Neural cell (in vitro differentiated cells): ENCODE measurements around the gene CIC.

ENCODE experiments used
- CTCF ChIP-seq: fragments of 450-650 bp; IDR thresholded peaks from 2 replicates; pipeline ENCODE4 v1.5.1; 2014; ENCODE audit warnings: antibody characterized with exemption, mild to moderate bottlenecking, moderate library complexity; ENCODE audit not compliant: poor library complexity, severe bottlenecking
- POLR2AphosphoS5 ChIP-seq: IDR thresholded peaks from 2 replicates; pipeline ENCODE4 v1.6.1; 2012
- RAD21 ChIP-seq: fragments of 450-650 bp; conservative IDR thresholded peaks from 2 replicates; pipeline ENCODE4 v1.6.1; 2014; ENCODE audit warnings: antibody characterized with exemption, mild to moderate bottlenecking, moderate library complexity
- TF ChIP-seq, protein P1 (sequence below): IDR thresholded peaks from 2 replicates; pipeline ENCODE4 v1.6.1; 2012; ENCODE audit warnings: borderline replicate concordance

DNA sequence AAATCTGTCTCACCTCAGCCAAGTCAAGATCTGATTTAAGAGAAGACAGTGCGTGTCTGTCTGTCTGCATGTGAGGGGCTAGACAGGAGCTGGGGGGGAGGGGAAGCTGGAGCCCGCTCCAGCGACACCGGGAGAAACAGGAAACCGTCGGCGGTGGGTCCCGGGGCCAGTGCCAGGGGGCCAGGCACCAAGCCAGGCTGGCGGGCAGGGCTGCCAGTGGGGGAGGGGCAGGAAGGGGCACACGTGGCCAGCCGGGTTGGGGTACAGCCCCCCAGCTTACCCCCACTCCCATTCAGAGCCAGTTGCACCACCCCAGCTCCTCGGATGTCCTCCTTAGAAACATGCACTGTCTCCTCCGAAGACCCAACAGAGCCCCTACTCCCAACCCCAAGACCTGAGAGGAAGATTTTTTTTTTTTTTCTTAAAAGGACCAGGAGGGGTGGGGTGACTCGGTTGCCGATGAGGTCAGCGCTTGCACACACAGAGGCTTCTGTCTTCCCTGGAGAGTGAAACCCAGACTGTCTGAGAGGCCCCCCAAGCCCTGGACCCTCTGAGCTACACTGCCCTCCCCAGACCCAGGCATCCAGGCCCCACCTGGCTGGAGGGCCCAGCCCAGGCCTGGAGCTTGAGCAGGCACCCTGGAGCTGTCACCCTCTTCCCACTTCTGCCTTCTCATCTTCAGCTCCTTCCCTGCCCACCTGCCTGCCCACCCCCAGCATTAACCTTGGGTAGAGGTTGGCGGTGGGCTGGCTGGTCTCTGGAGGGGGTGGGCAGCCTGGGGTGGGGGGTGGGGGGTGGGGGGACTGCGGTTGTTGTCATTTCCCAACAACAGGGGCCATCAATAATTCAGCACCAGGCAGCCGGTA, 18.2 kb upstream of the CIC start:
- TF ChIP-seq CTCF (no peak), POLR2AphosphoS5 (no peak), RAD21 (no peak)
- TF ChIP-seq, protein P1, sequence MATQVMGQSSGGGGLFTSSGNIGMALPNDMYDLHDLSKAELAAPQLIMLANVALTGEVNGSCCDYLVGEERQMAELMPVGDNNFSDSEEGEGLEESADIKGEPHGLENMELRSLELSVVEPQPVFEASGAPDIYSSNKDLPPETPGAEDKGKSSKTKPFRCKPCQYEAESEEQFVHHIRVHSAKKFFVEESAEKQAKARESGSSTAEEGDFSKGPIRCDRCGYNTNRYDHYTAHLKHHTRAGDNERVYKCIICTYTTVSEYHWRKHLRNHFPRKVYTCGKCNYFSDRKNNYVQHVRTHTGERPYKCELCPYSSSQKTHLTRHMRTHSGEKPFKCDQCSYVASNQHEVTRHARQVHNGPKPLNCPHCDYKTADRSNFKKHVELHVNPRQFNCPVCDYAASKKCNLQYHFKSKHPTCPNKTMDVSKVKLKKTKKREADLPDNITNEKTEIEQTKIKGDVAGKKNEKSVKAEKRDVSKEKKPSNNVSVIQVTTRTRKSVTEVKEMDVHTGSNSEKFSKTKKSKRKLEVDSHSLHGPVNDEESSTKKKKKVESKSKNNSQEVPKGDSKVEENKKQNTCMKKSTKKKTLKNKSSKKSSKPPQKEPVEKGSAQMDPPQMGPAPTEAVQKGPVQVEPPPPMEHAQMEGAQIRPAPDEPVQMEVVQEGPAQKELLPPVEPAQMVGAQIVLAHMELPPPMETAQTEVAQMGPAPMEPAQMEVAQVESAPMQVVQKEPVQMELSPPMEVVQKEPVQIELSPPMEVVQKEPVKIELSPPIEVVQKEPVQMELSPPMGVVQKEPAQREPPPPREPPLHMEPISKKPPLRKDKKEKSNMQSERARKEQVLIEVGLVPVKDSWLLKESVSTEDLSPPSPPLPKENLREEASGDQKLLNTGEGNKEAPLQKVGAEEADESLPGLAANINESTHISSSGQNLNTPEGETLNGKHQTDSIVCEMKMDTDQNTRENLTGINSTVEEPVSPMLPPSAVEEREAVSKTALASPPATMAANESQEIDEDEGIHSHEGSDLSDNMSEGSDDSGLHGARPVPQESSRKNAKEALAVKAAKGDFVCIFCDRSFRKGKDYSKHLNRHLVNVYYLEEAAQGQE: no peak
